HEK293T (cell line): ENCODE results near the gene FUNDC2.

ENCODE experiments used
- BHLHE40 ChIP-seq: fragments of 450-650 bp; IDR thresholded peaks from 2 replicates; pipeline ENCODE4 v1.6.1; 2016; ENCODE audit warnings: mild to moderate bottlenecking, moderate library complexity, borderline replicate concordance
- NFRKB ChIP-seq: fragments of 450-650 bp; IDR thresholded peaks from 2 replicates; pipeline ENCODE4 v1.6.1; 2016; ENCODE audit warnings: mild to moderate bottlenecking, moderate library complexity
- PKNOX1 ChIP-seq: fragments of 450-650 bp; IDR thresholded peaks from 2 replicates; pipeline ENCODE4 v1.6.1; 2016
- SP1 ChIP-seq: fragments of 450-650 bp; IDR thresholded peaks from 2 replicates; pipeline ENCODE4 v1.6.1; 2017
- SUZ12 ChIP-seq: fragments of 450-650 bp; IDR thresholded peaks from 2 replicates; pipeline ENCODE4 v1.6.1; 2016; ENCODE audit warnings: mild to moderate bottlenecking
- ZNF384 ChIP-seq: fragments of 450-650 bp; IDR thresholded peaks from 2 replicates; pipeline ENCODE4 v1.6.1; 2016

GRCh38 chrX:155020591-155020990 lies 6.1 kb upstream of the FUNDC2 start:
- TF ChIP-seq ZNF384 (no peak), PKNOX1 (no peak), SP1 (no peak), NFRKB (no peak), BHLHE40 (no peak), SUZ12 (no peak)
